GM23338 (cell line): ENCODE results near the gene RAB8B. TPM values are rescaled to one million over a fixed set of nuclear protein-coding genes. Genes with fewer than 3 reads are reported as not detected.

Source experiments
- ATAC-seq: fragments of 200-7000 bp; cut with Tn5 transposase; 3 replicates; pipeline ENCODE4 v1.9.1; 2020
- DNase-seq: peaks from one replicate; pipeline ENCODE4 v3.0.0-alpha.2; 2015; ENCODE audit warnings: low spot score
- H2AFZ ChIP-seq: fragments of 200-600 bp; sonication (generic); 2 replicates; pipeline ENCODE4 v1.8.0; 2016; ENCODE audit warnings: antibody characterized with exemption, mild to moderate bottlenecking, moderate library complexity
- H3F3A ChIP-seq: fragments of 200-600 bp; sonication (generic); replicated peaks from 2 replicates; pipeline ENCODE4 v1.8.0; 2017; ENCODE audit warnings: antibody characterized with exemption, mixed run types, low read depth
- H3K27ac ChIP-seq: fragments of 200-600 bp; sonication (generic); 2 replicates; pipeline ENCODE4 v1.6.1; 2016; ENCODE audit warnings: low read depth
- H3K27me3 ChIP-seq: fragments of 200-600 bp; sonication (generic); 2 replicates; pipeline ENCODE4 v1.8.0; 2016; ENCODE audit warnings: mild to moderate bottlenecking, mixed run types, moderate library complexity; ENCODE audit not compliant: insufficient read depth
- H3K36me3 ChIP-seq: fragments of 200-600 bp; sonication (generic); 2 replicates; pipeline ENCODE4 v1.8.0; 2016; ENCODE audit warnings: mild to moderate bottlenecking; ENCODE audit not compliant: insufficient read depth
- H3K4me1 ChIP-seq: fragments of 200-600 bp; sonication (generic); 2 replicates; pipeline ENCODE4 v1.8.0; 2016; ENCODE audit warnings: mild to moderate bottlenecking, moderate library complexity; ENCODE audit not compliant: insufficient read depth
- H3K4me2 ChIP-seq: fragments of 200-600 bp; sonication (generic); 2 replicates; pipeline ENCODE4 v1.7.1; 2017; ENCODE audit warnings: mixed run types
- H3K4me3 ChIP-seq: fragments of 200-600 bp; sonication (generic); 2 replicates; pipeline ENCODE4 v1.6.1; 2016; ENCODE audit warnings: mixed run types
- H3K79me2 ChIP-seq: fragments of 200-600 bp; sonication (generic); replicated peaks from 2 replicates; pipeline ENCODE4 v1.8.0; 2017; ENCODE audit warnings: mild to moderate bottlenecking; ENCODE audit not compliant: insufficient read depth
- H3K9me2 ChIP-seq: fragments of 200-600 bp; sonication (generic); 2 replicates; pipeline ENCODE4 v1.8.0; 2017; ENCODE audit not compliant: insufficient read depth
- H4K20me1 ChIP-seq: fragments of 200-600 bp; sonication (generic); replicated peaks from 2 replicates; pipeline ENCODE4 v1.8.0; 2017; ENCODE audit warnings: mild to moderate bottlenecking; ENCODE audit not compliant: insufficient read depth
- H3K27ac Mint-ChIP-seq: 2 replicates; pipeline ENCODE4 v1.8.0; 2020; ENCODE audit warnings: inconsistent platforms, mild to moderate bottlenecking, moderate library complexity, mixed read lengths
- H3K27me3 Mint-ChIP-seq: 3 replicates; pipeline ENCODE4 v1.8.0; 2022; ENCODE audit warnings: low read depth, mild to moderate bottlenecking, moderate library complexity, mixed read lengths, inconsistent platforms; ENCODE audit not compliant: insufficient read depth, poor library complexity
- H3K36me3 Mint-ChIP-seq: 3 replicates; pipeline ENCODE4 v1.8.0; 2021; ENCODE audit warnings: low read depth, mild to moderate bottlenecking, inconsistent platforms, moderate library complexity, mixed read lengths
- H3K4me1 Mint-ChIP-seq: 3 replicates; pipeline ENCODE4 v1.8.0; 2020; ENCODE audit warnings: mild to moderate bottlenecking, inconsistent platforms, mixed read lengths
- H3K4me3 Mint-ChIP-seq: 3 replicates; pipeline ENCODE4 v1.8.0; 2021; ENCODE audit warnings: moderate library complexity, mild to moderate bottlenecking, inconsistent platforms, mixed read lengths
- H3K9me3 Mint-ChIP-seq: 3 replicates; pipeline ENCODE4 v1.8.0; 2020; ENCODE audit warnings: moderate library complexity, mild to moderate bottlenecking, inconsistent platforms, mixed read lengths
- CREB1 ChIP-seq: fragments of 250-450 bp; sonication (Bioruptor Pico); IDR thresholded peaks from 2 replicates; pipeline ENCODE4 v1.5.0; 2020; ENCODE audit warnings: low read depth, mild to moderate bottlenecking, moderate library complexity
- CTCF ChIP-seq, 2 experiments: fragments of 200-600 bp in 1 of 2; sonication (generic) in 1 of 2; conservative IDR thresholded peaks; 2 replicates each; pipeline versions ENCODE4 v1.5.1 to v1.6.1; 2016 to 2017; ENCODE audit warnings: antibody characterized with exemption in 2 of 2, low read depth in 2 of 2, mild to moderate bottlenecking in 2 of 2, moderate library complexity in 1 of 2
- ETS1 ChIP-seq: IDR thresholded peaks from 2 replicates; pipeline ENCODE4 v1.6.1; 2016; ENCODE audit warnings: antibody characterized with exemption
- EZH2 ChIP-seq: fragments of 200-600 bp; sonication (generic); IDR thresholded peaks from one replicate; pipeline ENCODE4 v1.8.0; 2017; ENCODE audit warnings: antibody characterized with exemption, mild to moderate bottlenecking, low read depth; ENCODE audit not compliant: unreplicated experiment
- EZH2phosphoT487 ChIP-seq: fragments of 200-600 bp; sonication (generic); IDR thresholded peaks from one replicate; pipeline ENCODE4 v1.8.1; 2018; ENCODE audit warnings: antibody characterized with exemption; ENCODE audit not compliant: unreplicated experiment
- JUNB ChIP-seq: IDR thresholded peaks from one replicate; pipeline ENCODE4 v1.6.1; 2016; ENCODE audit warnings: antibody characterized with exemption; ENCODE audit not compliant: unreplicated experiment
- NANOG ChIP-seq: IDR thresholded peaks from 2 replicates; pipeline ENCODE4 v1.6.1; 2016; ENCODE audit warnings: antibody characterized with exemption, borderline replicate concordance
- POLR2AphosphoS5 ChIP-seq: IDR thresholded peaks from 2 replicates; pipeline ENCODE4 v1.6.1; 2016; ENCODE audit warnings: antibody characterized with exemption, low read depth
- REST ChIP-seq: IDR thresholded peaks from one replicate; pipeline ENCODE4 v1.6.1; 2018; ENCODE audit warnings: antibody characterized with exemption; ENCODE audit not compliant: unreplicated experiment
- STAT1 ChIP-seq: IDR thresholded peaks from one replicate; pipeline ENCODE4 v1.6.1; 2016; ENCODE audit warnings: antibody characterized with exemption; ENCODE audit not compliant: unreplicated experiment
- ZNF114 ChIP-seq: fragments of 250-450 bp; sonication (Bioruptor Pico); IDR thresholded peaks from 2 replicates; pipeline ENCODE4 v1.5.0; 2020; ENCODE audit warnings: mild to moderate bottlenecking, moderate library complexity
- ZNF331 ChIP-seq: fragments of 250-450 bp; sonication (Bioruptor Pico); IDR thresholded peaks from 2 replicates; pipeline ENCODE4 v1.5.0; 2020; ENCODE audit warnings: low read depth, mild to moderate bottlenecking, moderate library complexity
- polyA plus RNA-seq: library from polyadenylated mRNA; unstranded; fragments of >200 nt; fragmentation: Nextera tagmentation; extraction: Ambion mirVana; gene quantifications from 2 replicates; pipeline ENCODE4 v1.2.1, GENCODE V29; 2016
- total RNA-seq: library from RNA; depleted of rRNA; stranded (reverse); fragments of >200 nt; shearing (Covaris generic); gene quantifications from 2 replicates; pipeline ENCODE4 v1.2.3, GENCODE V29; 2014
- TF ChIP-seq, protein P1 (sequence below): fragments of 250-450 bp; sonication (Bioruptor Pico); IDR thresholded peaks from 2 replicates; pipeline ENCODE4 v1.5.0; 2020; ENCODE audit warnings: mild to moderate bottlenecking, moderate library complexity

Gene RAB8B
- total and polyA plus RNA-seq, 2 experiments from 2014 or later: 23.2 to 41.7 TPM

GRCh38 chr15:63258658-63259057, 69.3 kb downstream of the RAB8B start:
- H3K9me2 ChIP-seq: no peaks in the 10 kb centered on the region
- no peak for DNase-seq
- Mint-ChIP-seq H3K27ac (no peak overlapping the region), H3K36me3 (peaks cover 37% of the 10 kb centered on the region), H3K4me3 (no peak overlapping the region), H3K4me1 (peaks cover 20% of the 10 kb centered on the region), H3K9me3 (no peaks in the 10 kb centered on the region; the same call in 2 of the 3 replicates), H3K27me3 (peaks cover 3% of the 10 kb centered on the region)
- no peaks in the 10 kb centered on the region for H3K36me3 ChIP-seq
- H3K27me3 ChIP-seq: no peaks in the 10 kb centered on the region
- H3K4me2 ChIP-seq: no peak overlapping the region
- H3K79me2 ChIP-seq: no peaks in the 10 kb centered on the region
- H3K27ac ChIP-seq: no peak overlapping the region
- no peak overlapping the region for H3K4me3 ChIP-seq
- no peaks in the 10 kb centered on the region for H4K20me1 ChIP-seq
- no peak for ATAC-seq
- H3F3A ChIP-seq: no peaks in the 10 kb centered on the region
- TF ChIP-seq STAT1 (no peak), CREB1 (CRISPR knock-in tag) (no peak), EZH2phosphoT487 (no peak), POLR2AphosphoS5 (no peak), REST (no peak), NANOG (no peak), CTCF (conservative IDR thresholded peaks at IDR 0.05; ENCODE audit: low read depth in 2 of 2) (no peak), ETS1 (no peak), ZNF114 (CRISPR knock-in tag) (no peak), ZNF331 (no peak), JUNB (no peak), EZH2 (no peak)
- TF ChIP-seq, protein P1, sequence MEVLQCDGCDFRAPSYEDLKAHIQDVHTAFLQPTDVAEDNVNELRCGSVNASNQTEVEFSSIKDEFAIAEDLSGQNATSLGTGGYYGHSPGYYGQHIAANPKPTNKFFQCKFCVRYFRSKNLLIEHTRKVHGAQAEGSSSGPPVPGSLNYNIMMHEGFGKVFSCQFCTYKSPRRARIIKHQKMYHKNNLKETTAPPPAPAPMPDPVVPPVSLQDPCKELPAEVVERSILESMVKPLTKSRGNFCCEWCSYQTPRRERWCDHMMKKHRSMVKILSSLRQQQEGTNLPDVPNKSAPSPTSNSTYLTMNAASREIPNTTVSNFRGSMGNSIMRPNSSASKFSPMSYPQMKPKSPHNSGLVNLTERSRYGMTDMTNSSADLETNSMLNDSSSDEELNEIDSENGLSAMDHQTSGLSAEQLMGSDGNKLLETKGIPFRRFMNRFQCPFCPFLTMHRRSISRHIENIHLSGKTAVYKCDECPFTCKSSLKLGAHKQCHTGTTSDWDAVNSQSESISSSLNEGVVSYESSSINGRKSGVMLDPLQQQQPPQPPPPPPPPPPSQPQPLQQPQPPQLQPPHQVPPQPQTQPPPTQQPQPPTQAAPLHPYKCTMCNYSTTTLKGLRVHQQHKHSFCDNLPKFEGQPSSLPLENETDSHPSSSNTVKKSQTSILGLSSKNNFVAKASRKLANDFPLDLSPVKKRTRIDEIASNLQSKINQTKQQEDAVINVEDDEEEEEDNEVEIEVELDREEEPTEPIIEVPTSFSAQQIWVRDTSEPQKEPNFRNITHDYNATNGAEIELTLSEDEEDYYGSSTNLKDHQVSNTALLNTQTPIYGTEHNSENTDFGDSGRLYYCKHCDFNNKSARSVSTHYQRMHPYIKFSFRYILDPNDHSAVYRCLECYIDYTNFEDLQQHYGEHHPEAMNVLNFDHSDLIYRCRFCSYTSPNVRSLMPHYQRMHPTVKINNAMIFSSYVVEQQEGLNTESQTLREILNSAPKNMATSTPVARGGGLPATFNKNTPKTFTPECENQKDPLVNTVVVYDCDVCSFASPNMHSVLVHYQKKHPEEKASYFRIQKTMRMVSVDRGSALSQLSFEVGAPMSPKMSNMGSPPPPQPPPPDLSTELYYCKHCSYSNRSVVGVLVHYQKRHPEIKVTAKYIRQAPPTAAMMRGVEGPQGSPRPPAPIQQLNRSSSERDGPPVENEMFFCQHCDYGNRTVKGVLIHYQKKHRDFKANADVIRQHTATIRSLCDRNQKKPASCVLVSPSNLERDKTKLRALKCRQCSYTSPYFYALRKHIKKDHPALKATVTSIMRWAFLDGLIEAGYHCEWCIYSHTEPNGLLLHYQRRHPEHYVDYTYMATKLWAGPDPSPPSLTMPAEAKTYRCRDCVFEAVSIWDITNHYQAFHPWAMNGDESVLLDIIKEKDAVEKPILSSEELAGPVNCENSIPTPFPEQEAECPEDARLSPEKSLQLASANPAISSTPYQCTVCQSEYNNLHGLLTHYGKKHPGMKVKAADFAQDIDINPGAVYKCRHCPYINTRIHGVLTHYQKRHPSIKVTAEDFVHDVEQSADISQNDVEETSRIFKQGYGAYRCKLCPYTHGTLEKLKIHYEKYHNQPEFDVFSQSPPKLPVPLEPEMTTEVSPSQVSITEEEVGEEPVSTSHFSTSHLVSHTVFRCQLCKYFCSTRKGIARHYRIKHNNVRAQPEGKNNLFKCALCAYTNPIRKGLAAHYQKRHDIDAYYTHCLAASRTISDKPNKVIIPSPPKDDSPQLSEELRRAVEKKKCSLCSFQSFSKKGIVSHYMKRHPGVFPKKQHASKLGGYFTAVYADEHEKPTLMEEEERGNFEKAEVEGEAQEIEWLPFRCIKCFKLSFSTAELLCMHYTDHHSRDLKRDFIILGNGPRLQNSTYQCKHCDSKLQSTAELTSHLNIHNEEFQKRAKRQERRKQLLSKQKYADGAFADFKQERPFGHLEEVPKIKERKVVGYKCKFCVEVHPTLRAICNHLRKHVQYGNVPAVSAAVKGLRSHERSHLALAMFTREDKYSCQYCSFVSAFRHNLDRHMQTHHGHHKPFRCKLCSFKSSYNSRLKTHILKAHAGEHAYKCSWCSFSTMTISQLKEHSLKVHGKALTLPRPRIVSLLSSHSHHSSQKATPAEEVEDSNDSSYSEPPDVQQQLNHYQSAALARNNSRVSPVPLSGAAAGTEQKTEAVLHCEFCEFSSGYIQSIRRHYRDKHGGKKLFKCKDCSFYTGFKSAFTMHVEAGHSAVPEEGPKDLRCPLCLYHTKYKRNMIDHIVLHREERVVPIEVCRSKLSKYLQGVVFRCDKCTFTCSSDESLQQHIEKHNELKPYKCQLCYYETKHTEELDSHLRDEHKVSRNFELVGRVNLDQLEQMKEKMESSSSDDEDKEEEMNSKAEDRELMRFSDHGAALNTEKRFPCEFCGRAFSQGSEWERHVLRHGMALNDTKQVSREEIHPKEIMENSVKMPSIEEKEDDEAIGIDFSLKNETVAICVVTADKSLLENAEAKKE: no peak
- H2AFZ ChIP-seq: no peak overlapping the region
- peaks cover 20% of the 10 kb centered on the region for H3K4me1 ChIP-seq
